NCI-H2107 treated with DMSO at 0.1 percent for 48 hours (cell line): ENCODE data around the gene FRMD1.

ENCODE experiments used
- DNase-seq: peaks from one replicate; lab custom pipeline; 2025; ENCODE audit not compliant: unreplicated experiment; lab: John Stamatoyannopoulos, UW

Gene FRMD1

GRCh38 chr6:168029459-168030217 lies 49.4 kb downstream of the FRMD1 start:
- no peak for DNase-seq

GRCh38 chr6:168028181-168028580 lies 50.8 kb downstream of the FRMD1 start:
- DNase-seq: no peak

DNA sequence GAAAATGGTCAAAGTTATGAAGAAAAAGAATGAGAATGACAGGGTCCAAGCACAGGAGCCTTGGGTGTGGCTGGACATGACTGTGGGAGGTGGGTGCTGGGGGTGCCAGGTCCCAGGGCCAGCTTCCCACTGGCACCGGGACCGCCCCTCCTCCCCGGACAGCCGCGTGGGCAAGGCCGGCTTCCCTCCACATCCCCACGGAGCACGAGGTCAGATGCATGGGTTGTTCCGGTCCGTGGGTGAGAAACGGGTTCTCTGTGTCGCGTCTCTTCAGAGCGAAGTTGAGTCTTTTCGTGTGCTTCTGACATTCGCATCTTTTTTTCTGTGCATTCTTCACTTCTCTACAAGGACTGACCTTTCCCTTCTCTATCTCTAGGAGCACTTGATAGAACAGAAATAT lies 51.5 kb downstream of the FRMD1 start:
- DNase-seq: no peak

- DNase-seq: no peak
Observed at GRCh38 chr6:168026925-168027324, 52.1 kb downstream of the FRMD1 start.

GRCh38 chr6:168025831-168026710 lies 52.9 kb downstream of the FRMD1 start:
- DNase-seq: no peak

GRCh38 chr6:168024951-168025510 lies 54.0 kb downstream of the FRMD1 start:
- DNase-seq: no peak

DNA sequence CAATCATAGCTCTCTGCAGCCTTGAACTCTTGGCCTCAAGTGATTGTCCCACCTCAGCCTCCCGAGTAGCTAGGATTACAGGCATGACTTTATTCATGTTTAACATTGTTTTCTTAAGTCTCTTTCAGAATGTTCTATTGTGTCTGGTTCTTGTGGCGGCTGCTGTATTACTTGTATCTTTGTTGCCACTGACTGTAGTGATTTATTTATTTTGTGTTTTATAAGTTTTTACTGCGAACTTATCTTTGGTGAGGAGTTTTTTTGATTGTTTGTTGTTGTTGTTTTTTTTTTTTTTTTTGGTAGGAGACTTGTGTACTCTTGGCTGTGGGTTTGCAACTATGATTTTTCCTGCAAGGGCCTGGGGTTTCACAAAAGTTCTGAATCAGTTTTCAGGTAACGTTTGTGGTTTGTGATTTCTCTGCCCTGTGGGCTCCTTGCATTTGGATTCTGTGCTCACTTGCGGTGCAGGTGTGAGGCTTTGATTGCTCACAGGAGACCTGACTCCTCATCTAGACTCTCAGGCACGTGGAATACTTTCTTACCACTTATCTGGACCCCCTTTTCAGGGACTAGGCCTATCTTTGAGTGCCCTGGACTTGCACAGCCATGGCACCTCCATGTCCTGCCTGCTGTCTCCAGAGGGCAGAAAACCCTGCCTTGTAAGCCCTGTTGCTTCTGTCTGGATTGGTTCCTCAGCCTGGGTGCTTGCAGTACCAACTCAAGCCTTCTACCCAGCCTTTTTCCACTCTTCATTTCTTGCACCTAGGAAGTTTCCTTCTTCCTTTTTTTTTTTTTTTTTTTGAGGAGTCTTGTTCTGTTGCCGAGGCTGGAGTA lies 56.3 kb downstream of the FRMD1 start:
- no peak for DNase-seq

- DNase-seq: no peak
Observed at GRCh38 chr6:168021581-168021980, 57.4 kb downstream of the FRMD1 start.

DNA sequence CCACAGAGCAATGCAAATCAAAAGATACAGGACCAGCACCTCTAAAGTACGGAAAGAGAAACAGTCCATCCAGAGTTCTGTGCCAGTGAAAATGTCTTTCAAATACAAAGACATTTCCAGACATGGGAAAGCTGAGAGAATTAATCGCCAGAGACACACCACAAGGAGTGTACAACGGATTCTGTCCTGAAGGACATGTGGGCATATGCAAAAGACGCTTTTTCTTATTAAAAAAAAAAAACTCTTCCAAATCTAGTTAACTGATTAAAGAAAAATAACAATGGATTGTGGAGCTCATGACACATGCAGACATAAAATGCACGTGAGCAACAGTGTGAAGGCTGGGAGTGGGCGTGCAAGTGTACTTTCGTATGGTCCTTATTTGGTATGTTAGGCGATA lies 58.8 kb downstream of the FRMD1 start:
- no peak for DNase-seq

DNA sequence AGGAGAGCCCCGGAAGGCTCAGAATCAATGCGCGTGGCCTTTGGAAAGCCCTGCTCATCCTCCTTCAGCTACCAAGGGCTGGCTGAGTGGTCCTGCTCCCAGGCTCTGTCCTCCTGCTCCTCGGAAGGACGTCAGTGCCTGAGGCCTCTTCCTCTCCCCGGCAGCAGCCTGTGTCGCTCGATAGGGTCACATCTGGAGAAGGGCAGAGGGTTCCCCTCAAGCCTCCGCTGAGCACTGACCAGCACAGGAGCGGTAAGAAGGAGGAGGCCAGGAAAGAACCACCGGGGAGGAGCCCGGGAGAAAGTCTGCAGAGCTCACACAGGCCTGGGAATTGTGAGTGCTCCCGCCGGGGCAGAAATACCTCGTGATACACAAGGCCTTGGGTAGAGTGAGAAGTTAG lies 60.3 kb downstream of the FRMD1 start:
- DNase-seq: no peak

- DNase-seq: no peak
Observed at GRCh38 chr6:168017629-168018028, 61.4 kb downstream of the FRMD1 start.

GRCh38 chr6:168016721-168017525 lies 62.1 kb downstream of the FRMD1 start:
- DNase-seq: no peak

DNA sequence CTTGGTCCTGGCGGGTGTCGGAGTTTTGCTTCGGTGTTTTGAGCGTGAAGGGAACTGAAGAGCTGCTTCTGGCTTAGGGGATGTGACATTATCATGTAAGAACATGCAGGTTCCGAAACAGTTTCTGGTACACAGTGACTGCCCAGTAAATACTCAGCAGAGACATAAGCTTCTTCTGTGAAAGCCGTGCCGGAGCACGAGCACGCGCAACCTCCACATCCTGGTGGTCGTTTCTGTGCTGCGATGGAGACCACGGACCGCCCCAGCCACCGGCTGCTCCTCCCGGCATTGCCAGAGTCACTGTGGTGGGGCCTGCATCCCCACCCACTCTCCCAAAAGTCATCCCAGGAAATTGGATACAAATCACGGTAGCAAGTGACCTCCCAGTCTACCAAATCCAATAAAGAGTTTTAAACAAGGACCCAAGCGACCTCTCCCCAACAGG lies 62.8 kb downstream of the FRMD1 start:
- no peak for DNase-seq

DNA sequence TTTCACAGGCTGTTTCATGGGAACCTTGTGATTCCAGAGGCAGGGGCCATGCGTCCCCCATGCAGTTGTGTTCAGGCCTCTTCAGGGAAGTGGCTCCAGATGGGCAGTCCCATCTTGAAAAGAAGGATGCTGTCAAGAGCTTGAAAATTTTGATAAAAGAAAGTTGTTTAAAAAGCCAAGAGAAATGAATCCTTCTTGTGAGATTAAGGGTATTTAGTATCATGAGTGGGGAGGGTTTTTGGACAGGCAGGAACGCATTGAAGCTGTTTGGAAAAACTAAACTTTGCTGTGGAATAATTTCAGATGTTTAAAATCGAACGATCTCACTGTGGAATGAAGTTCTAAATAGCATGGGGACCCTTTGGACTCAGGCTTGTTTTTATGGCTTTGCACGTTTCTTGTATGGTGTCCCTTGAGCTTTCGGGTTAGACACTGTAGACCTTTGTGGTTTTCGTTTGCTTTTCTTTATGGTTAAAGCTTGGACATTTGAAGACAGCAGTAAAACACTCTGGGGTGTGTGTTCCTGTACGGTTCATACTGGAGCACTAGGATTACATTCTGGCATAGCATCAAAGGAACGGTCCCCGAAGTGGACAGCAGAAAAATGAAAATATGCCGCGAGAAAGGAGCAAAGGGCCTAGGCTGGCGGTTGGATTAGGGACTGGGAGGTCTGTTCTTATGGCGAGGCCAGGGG lies 63.4 kb downstream of the FRMD1 start:
- no peak for DNase-seq

GRCh38 chr6:168015009-168015408 lies 64.0 kb downstream of the FRMD1 start:
- DNase-seq: no peak

GRCh38 chr6:168014428-168014827 lies 64.6 kb downstream of the FRMD1 start:
- DNase-seq: no peak

GRCh38 chr6:168013250-168013915 lies 65.6 kb downstream of the FRMD1 start:
- DNase-seq: no peak

GRCh38 chr6:168012431-168013249 lies 66.4 kb downstream of the FRMD1 start:
- DNase-seq: no peak
